ENCODE measurements around the gene TKTL1. TPM values are rescaled to one million over a fixed set of nuclear protein-coding genes. Genes with fewer than 3 reads are reported as not detected.

The TKTL1 gene
- total and polyA plus RNA-seq, 2 of the 4 experiments (the other 2 are of a cell fraction), result not detected

DNA sequence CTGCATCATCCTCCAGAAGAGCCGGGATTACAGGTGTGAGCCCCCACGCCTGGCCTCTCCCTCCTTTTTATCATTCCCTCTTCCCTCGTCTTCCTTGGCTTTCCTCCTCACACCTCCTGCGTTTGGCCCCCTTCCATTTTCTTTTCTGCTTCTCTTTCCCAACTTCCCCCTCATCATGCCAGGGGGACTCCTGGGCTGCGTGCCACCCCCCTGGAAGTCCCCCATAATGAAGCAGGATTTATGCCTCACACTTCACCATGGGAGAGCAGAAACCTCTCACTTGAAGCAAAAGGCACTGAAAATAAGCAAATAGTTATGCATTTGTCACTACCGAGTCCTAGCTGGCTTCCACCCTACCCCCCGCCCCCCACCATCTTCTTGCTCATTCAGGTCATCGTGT is 7.9 kb downstream of the TKTL1 start:
- Histone ChIP-seq H3K9ac (ENCODE audit: low read depth, low read length) (no peak overlapping the region), H3K27ac (ENCODE audit: insufficient read depth, low read length) (no peak overlapping the region), H2BK15ac (ENCODE audit: low read depth, low read length) (no peak overlapping the region), H3K4me2 (ENCODE audit: low read depth, low read length) (no peak overlapping the region), H4K8ac (ENCODE audit: low read depth in 2 of 2, low read length in 2 of 2) (no peak overlapping the region), H3K18ac (ENCODE audit: low read depth, low read length) (no peak overlapping the region), H4K20me1 (ENCODE audit: insufficient read depth, low read length) (no peaks in the 10 kb centered on the region), H4K91ac (ENCODE audit: insufficient read depth, low read depth, low read length) (no peak overlapping the region), H2BK120ac (ENCODE audit: low read depth, low read length) (no peak overlapping the region), H2AFZ (replicated peaks; ENCODE audit: low read length, poor library complexity) (no peak overlapping the region), H3K56ac (ENCODE audit: extremely low read depth, insufficient read depth, low read length) (no peak overlapping the region), H3K27me3 (ENCODE audit: control insufficient read depth, insufficient read depth, low read length) (peaks cover 2% of the 10 kb centered on the region), H3K9me1 (ENCODE audit: insufficient read depth, low read length) (no peaks in the 10 kb centered on the region; the same call in 1 of the 2 replicates), H2BK20ac (ENCODE audit: low read depth, low read length) (no peak overlapping the region), H3K9me3 (ENCODE audit: control insufficient read depth, insufficient read depth, low read length) (no peaks in the 10 kb centered on the region), H3K79me1 (ENCODE audit: low read depth in 1 of 2, low read length in 2 of 2) (no peaks in the 10 kb centered on the region), H4K5ac (ENCODE audit: low read depth, low read length) (no peak overlapping the region), H3K4me3 (ENCODE audit: insufficient read depth, low read depth, low read length) (no peak overlapping the region), H3K36me3 (ENCODE audit: control insufficient read depth, insufficient read depth, low read length) (no peaks in the 10 kb centered on the region), H3K23ac (ENCODE audit: low read depth, low read length) (no peak overlapping the region), H3K4me1 (ENCODE audit: control insufficient read depth, insufficient read depth, low read length) (no peaks in the 10 kb centered on the region), H3K14ac (replicated peaks; ENCODE audit: low read depth, low read length) (no peak overlapping the region), H3K4ac (ENCODE audit: low read depth, low read length) (no peak overlapping the region), H2AK5ac (ENCODE audit: low read depth, low read length) (no peak overlapping the region), H2AK9ac (replicated peaks; ENCODE audit: low read depth, low read length, poor library complexity) (no peak overlapping the region), H2BK5ac (ENCODE audit: low read depth, low read length, poor library complexity, severe bottlenecking) (no peak overlapping the region)
- BruUV-seq (replicated peaks), result no TSS peak
- ChIA-PET POLR2A (ENCODE audit: unreplicated experiment) (no interaction called here), CTCF (no interaction called here)
- DNase-seq (no peak), ATAC-seq (ENCODE audit: low read depth) (no peak)
- dilution Hi-C loops (cut with HindIII; ENCODE audit: low sequenced_read_pairs, unreplicated experiment), result no loop called here
- TF ChIP-seq RCOR1 (IDR thresholded peaks at IDR 0.05; ENCODE audit: insufficient replicate concordance, low read length), result no peak
- no peak for TF ChIP-seq MXI1 (IDR thresholded peaks at IDR 0.05; ENCODE audit: borderline replicate concordance, low read depth, low read length)
- no peak for TF ChIP-seq CTCF (conservative IDR thresholded peaks at IDR 0.05; ENCODE audit: low read depth, low read length)
- no peak for TF ChIP-seq RAD21 (IDR thresholded peaks at IDR 0.05; ENCODE audit: low read length)
- TF ChIP-seq FOS (IDR thresholded peaks at IDR 0.05; ENCODE audit: low read depth, low read length), result no peak
- no peak for TF ChIP-seq USF2 (IDR thresholded peaks at IDR 0.05; ENCODE audit: low read depth, low read length)
- no peak for TF ChIP-seq CEBPB (IDR thresholded peaks at IDR 0.05; ENCODE audit: low read depth, low read length)
- TF ChIP-seq BHLHE40 (IDR thresholded peaks at IDR 0.05; ENCODE audit: low read depth, low read length), result no peak
- WGBS, 2 experiments (ENCODE audit: extremely low coverage in 2 of 2, insufficient read length in 1 of 2), result 58% methylated on average over 2 of the region's 8 CpGs; no CpG with 5 or more reads in 1 of the 2 experiments
- intact Hi-C loops (cut with micrococcal nuclease), result no loop called here
- in situ Hi-C loops (cut with MboI; ENCODE audit: low sequenced_read_pairs), result no loop called here
